ENCODE measurements around the gene SNTG2. TPM values are rescaled to one million over a fixed set of nuclear protein-coding genes. Genes with fewer than 3 reads are reported as not detected.

Gene SNTG2
- total RNA-seq, 3 donors from 2014 or later (not counting 1 experiment from before 2014, with no cell fraction given): not detected

DNA sequence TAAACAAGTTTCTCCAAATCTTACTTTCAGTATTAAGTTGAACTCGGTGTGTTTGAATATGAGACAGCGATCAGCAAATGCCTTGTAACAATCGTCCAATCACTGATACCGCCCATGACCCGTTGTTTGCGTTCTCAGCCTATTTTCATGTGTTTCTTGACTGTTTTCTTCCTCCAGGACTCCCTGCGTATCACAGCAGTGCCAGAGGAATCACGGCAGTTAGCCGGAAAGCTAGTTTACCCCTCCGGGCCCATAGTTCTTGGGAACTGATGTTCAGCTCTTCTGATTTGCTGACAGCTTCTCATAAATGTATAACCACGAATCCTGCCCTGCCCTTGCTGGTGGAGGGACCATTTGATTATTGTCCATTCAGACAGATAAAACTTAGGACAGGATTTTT lies 420.4 kb downstream of the SNTG2 start:
- intact Hi-C loops (cut with micrococcal nuclease): no loop called here

DNA sequence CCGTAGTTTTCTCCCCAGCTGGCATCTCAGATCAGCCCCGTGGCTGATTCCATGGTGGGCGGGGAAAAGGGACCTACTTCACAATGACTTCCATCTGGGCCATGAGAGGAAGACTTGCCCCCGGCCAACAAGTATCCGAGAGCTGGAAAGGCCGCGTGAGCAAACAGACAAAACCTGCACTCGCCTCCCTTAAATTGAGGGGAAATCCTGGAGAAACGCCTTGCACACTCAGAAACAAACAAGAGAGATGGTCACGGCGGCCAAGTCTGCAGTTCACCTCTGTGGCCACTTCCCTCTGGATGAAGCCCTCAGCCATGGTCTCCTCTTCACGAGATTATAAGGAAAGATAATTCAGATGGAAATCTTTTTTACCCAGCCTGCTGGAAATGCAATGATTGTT lies 423.2 kb downstream of the SNTG2 start:
- Histone ChIP-seq H3K27me3 (ENCODE audit: control insufficient read depth, insufficient read depth, low read length) (no peaks in the 10 kb centered on the region), H3K27ac (ENCODE audit: low read length) (no peak overlapping the region), H3K4me1 (ENCODE audit: control insufficient read depth, insufficient read depth, low read length) (no peaks in the 10 kb centered on the region), H3K36me3 (ENCODE audit: control insufficient read depth, insufficient read depth, low read length) (no peaks in the 10 kb centered on the region), H3K4me3 (ENCODE audit: low read length) (no peak overlapping the region), H3K9me3 (ENCODE audit: control insufficient read depth, insufficient read depth, low read length) (no peaks in the 10 kb centered on the region)
- intact Hi-C loops (cut with micrococcal nuclease): no loop called here
- no peaks in the 10 kb centered on the region for H3K4me1 Mint-ChIP-seq
- H3K9me3 Mint-ChIP-seq: no peaks in the 10 kb centered on the region
- WGBS (ENCODE audit: insufficient coverage): 91% methylated on average over 12 of the region's 12 CpGs
- ATAC-seq (no peak), DNase-seq (no peak)
- peaks cover 4 to 24% of the 10 kb centered on the region in 2 donors for H3K27me3 Mint-ChIP-seq (ENCODE audit: low read depth in 2 of 2)
- H3K4me3 Mint-ChIP-seq: no peak overlapping the region
- TF ChIP-seq, protein P1, sequence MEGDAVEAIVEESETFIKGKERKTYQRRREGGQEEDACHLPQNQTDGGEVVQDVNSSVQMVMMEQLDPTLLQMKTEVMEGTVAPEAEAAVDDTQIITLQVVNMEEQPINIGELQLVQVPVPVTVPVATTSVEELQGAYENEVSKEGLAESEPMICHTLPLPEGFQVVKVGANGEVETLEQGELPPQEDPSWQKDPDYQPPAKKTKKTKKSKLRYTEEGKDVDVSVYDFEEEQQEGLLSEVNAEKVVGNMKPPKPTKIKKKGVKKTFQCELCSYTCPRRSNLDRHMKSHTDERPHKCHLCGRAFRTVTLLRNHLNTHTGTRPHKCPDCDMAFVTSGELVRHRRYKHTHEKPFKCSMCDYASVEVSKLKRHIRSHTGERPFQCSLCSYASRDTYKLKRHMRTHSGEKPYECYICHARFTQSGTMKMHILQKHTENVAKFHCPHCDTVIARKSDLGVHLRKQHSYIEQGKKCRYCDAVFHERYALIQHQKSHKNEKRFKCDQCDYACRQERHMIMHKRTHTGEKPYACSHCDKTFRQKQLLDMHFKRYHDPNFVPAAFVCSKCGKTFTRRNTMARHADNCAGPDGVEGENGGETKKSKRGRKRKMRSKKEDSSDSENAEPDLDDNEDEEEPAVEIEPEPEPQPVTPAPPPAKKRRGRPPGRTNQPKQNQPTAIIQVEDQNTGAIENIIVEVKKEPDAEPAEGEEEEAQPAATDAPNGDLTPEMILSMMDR (IDR thresholded peaks at IDR 0.05): no peak
- no peak overlapping the region for H3K27ac Mint-ChIP-seq
- H3K36me3 Mint-ChIP-seq: no peaks in the 10 kb centered on the region

More for the DNA sequence above, 420.4 kb downstream of the SNTG2 start:
- H3K27ac ChIP-seq (ENCODE audit: low read length): no peak overlapping the region
- H3K4me3 Mint-ChIP-seq: no peak overlapping the region
- no peaks in the 10 kb centered on the region for H3K36me3 Mint-ChIP-seq
- H3K27me3 ChIP-seq (ENCODE audit: control insufficient read depth, insufficient read depth, low read length): no peaks in the 10 kb centered on the region
- H3K4me1 Mint-ChIP-seq: no peaks in the 10 kb centered on the region
- no peaks in the 10 kb centered on the region for H3K4me1 ChIP-seq (ENCODE audit: control insufficient read depth, insufficient read depth, low read length)
- no peak for DNase-seq
- peaks cover 4 to 35% of the 10 kb centered on the region in 2 donors for H3K27me3 Mint-ChIP-seq (ENCODE audit: low read depth in 2 of 2)
- no peak overlapping the region for H3K27ac Mint-ChIP-seq
- no peak for ATAC-seq
- H3K36me3 ChIP-seq (ENCODE audit: control insufficient read depth, insufficient read depth, low read length): no peaks in the 10 kb centered on the region
- 91% methylated on average over 11 of the region's 11 CpGs for WGBS (ENCODE audit: insufficient coverage)
- H3K9me3 ChIP-seq (ENCODE audit: control insufficient read depth, insufficient read depth, low read length): no peaks in the 10 kb centered on the region
- TF ChIP-seq, protein P1 (IDR thresholded peaks at IDR 0.05): no peak
- no peaks in the 10 kb centered on the region for H3K9me3 Mint-ChIP-seq
- H3K4me3 ChIP-seq (ENCODE audit: low read length): no peak overlapping the region

DNA sequence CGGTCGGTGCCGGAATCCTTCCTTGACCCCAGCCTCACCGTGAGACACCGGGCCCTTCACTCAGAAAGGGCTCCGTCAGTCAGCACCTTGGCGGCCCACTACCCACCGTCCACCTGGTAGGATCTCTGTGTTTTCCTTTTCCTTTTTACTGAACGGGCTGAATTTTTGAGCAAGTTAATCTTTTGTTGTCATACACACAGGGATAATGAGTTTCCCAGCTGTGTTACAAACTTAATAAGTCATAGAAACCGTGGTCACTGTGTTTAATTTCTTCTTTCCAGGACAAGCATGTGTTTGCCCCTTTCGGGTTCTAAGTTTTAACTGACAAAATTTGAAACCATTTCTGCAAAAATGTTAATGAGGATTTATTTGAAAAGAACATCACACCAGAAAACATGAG lies 423.6 kb downstream of the SNTG2 start:
- Histone ChIP-seq H3K9me3 (ENCODE audit: control insufficient read depth, insufficient read depth, low read length) (no peaks in the 10 kb centered on the region), H3K27ac (ENCODE audit: low read length) (no peak overlapping the region), H3K36me3 (ENCODE audit: control insufficient read depth, insufficient read depth, low read length) (no peaks in the 10 kb centered on the region), H3K27me3 (ENCODE audit: control insufficient read depth, insufficient read depth, low read length) (no peaks in the 10 kb centered on the region), H3K4me1 (ENCODE audit: control insufficient read depth, insufficient read depth, low read length) (no peaks in the 10 kb centered on the region), H3K4me3 (ENCODE audit: low read length) (no peak overlapping the region)
- Mint-ChIP-seq H3K4me3 (no peak overlapping the region), H3K36me3 (no peaks in the 10 kb centered on the region), H3K4me1 (no peaks in the 10 kb centered on the region), H3K27ac (no peak overlapping the region), H3K9me3 (no peaks in the 10 kb centered on the region), H3K27me3 (ENCODE audit: low read depth in 2 of 2) (peaks cover 4 to 24% of the 10 kb centered on the region in 2 donors)
- TF ChIP-seq, protein P1 (IDR thresholded peaks at IDR 0.05): no peak
- intact Hi-C loops (cut with micrococcal nuclease): no loop called here
- no peak for ATAC-seq
- DNase-seq: no peak
- 83% methylated on average over 11 of the region's 11 CpGs for WGBS (ENCODE audit: insufficient coverage)

DNA sequence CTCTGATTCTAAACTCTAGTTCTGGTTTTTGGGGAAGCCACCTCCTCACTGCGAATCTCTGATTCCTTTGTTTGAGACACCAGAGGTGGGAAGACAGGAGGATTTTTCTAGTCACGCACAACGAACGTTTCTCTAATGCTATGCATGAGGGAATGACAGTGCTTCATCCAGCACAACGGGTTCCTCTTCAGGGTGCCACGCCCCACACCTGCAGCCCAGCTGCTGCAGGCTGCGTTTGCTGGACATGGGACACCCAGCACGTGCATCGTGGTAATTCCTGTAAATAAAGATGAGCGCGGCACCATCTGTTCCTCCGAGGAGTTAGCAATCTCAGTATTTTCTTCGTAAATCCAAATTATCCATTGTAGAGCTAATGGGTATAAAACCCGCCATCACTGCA lies 425.1 kb downstream of the SNTG2 start:
- no peaks in the 10 kb centered on the region for H3K4me1 ChIP-seq (ENCODE audit: control insufficient read depth, insufficient read depth, low read length)
- DNase-seq: no peak
- Mint-ChIP-seq H3K27me3 (ENCODE audit: low read depth in 2 of 2) (peaks cover 4 to 13% of the 10 kb centered on the region in 2 donors), H3K9me3 (no peaks in the 10 kb centered on the region), H3K4me3 (no peak overlapping the region), H3K4me1 (no peaks in the 10 kb centered on the region), H3K27ac (no peak overlapping the region), H3K36me3 (no peaks in the 10 kb centered on the region)
- WGBS (ENCODE audit: insufficient coverage): 78% methylated on average over 14 of the region's 14 CpGs
- TF ChIP-seq, protein P1 (IDR thresholded peaks at IDR 0.05): no peak
- H3K4me3 ChIP-seq (ENCODE audit: low read length): no peak overlapping the region
- no peaks in the 10 kb centered on the region for H3K9me3 ChIP-seq (ENCODE audit: control insufficient read depth, insufficient read depth, low read length)
- H3K27me3 ChIP-seq (ENCODE audit: control insufficient read depth, insufficient read depth, low read length): no peaks in the 10 kb centered on the region
- intact Hi-C loops (cut with micrococcal nuclease): no loop called here
- ATAC-seq: no peak
- H3K27ac ChIP-seq (ENCODE audit: low read length): no peak overlapping the region
- H3K36me3 ChIP-seq (ENCODE audit: control insufficient read depth, insufficient read depth, low read length): no peaks in the 10 kb centered on the region

Data from natural killer cell (primary cell).